Right lobe of liver (tissue), 6 donors: ENCODE data around the gene SLC6A11. TPM values are rescaled to one million over a fixed set of nuclear protein-coding genes. Genes with fewer than 3 reads are reported as not detected.

Experiments
- ATAC-seq, 4 donors: fragments of 200-7000 bp; cut with Tn5 transposase; one replicate each; pipeline ENCODE4 v1.9.1; 2020; ENCODE audit warnings: mild to moderate bottlenecking in 4 of 4, moderate library complexity in 4 of 4
- DNase-seq, 3 donors: peaks; one replicate each; pipeline ENCODE4 v3.0.0-alpha.2; 2020
- H3K27ac ChIP-seq, 3 donors: fragments of 200-600 bp; one replicate each; pipeline ENCODE4 v1.8.0; 2022
- H3K27me3 ChIP-seq, 2 donors: fragments of 200-600 bp; one replicate each; pipeline ENCODE4 v1.8.0; 2022
- H3K36me3 ChIP-seq, 4 donors: fragments of 200-600 bp; sonication (generic) in 1 of 4; one replicate each; pipeline versions ENCODE4 v1.5.1 to v1.8.0; 2017 to 2022; ENCODE audit warnings: control low read depth in 1 of 4
- H3K4me1 ChIP-seq, 4 donors: fragments of 200-600 bp; sonication (generic) in 1 of 4; one replicate each; pipeline versions ENCODE4 v1.5.1 to v1.8.0; 2017 to 2022; ENCODE audit warnings: control low read depth in 1 of 4
- H3K4me3 ChIP-seq, 3 donors: fragments of 200-600 bp; one replicate each; pipeline ENCODE4 v1.8.0; 2022
- H3K9me3 ChIP-seq, 4 donors: fragments of 200-600 bp; sonication (generic) in 1 of 4; one replicate each; pipeline versions ENCODE4 v1.5.1 to v1.8.0; 2017 to 2022; ENCODE audit warnings: control low read depth in 1 of 4
- POLR2A ChIP-seq: fragments of 450-650 bp; IDR thresholded peaks from one replicate; pipeline ENCODE4 v1.6.1; 2017; ENCODE audit warnings: antibody characterized with exemption, mild to moderate bottlenecking
- WGBS: methylation state at CpG from one replicate; pipeline ENCODE4 v1.1.6; 2018; ENCODE audit warnings: low coverage, low lambda C conversion rate; ENCODE audit not compliant: insufficient coverage; ENCODE audit errors: missing lambda C conversion rate; 5-methylcytosine and 5-hydroxymethylcytosine counted together
- intact Hi-C, 2 donors: fragments of 100-400 bp; cut with DNase I; formaldehyde crosslinking; loops; one replicate each; pipeline versions ENCODE4 v1.11.2 to v1.14.1; 2022
- total RNA-seq, 6 experiments: library from RNA; depleted of rRNA in 2 of 6; stranded (reverse); fragments of >200 nt in 2 of 6; fragmentation: NEBNext Ultra II Directional in 3 of 6; extraction: Animal tissue kit (Norgen Biotek cat#: 25700) in 3 of 6; gene quantifications; one replicate each; pipeline versions ENCODE4 v1.1.0 to v1.2.4, GENCODE V29; 2016 to 2023
- TF ChIP-seq, protein P1 (sequence below), 4 donors: fragments of 200-600 bp in 3 of 4; fragments of 450-650 bp in 1 of 4; IDR thresholded peaks; one replicate each; pipeline versions ENCODE4 v1.5.1 to v1.8.0; 2016 to 2022; ENCODE audit warnings: antibody characterized with exemption in 4 of 4, mild to moderate bottlenecking in 2 of 4
- donor health status: DM: no; HTN: yes; CAD: no.
- donor health status: DM: no; HTN: no; CAD: no.
- donor health status: DM: no; HTN: no; CAD: no.
- donor health status: DM: no; HTN: yes; CAD: no.
- donor health status: DM: no; HTN: yes; CAD: no.

The SLC6A11 gene
- total RNA-seq, 6 experiments from 2014 or later = 0.06 to 0.42 (median 0.12) TPM; not detected in 1

DNA sequence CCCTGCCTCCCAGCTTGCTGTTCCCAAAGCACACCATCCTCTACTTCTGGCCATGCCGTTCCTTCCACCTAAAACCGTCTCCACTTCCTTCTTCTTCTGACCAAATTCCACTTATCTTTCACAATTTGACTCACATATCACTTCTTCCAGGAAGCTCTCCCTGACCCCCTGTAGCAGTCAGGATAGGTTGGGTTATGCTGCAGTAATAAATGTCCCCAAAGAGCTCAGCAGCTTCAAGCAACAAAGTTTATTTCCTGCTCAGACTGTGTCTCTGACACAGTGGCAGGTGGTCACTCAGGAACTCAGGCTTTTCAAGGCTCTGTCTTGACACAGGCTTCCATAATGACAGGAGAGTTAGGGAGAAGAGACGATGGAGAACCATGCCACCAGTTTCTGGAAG lies 27.4 kb downstream of the SLC6A11 start:
- Histone ChIP-seq H3K27me3 (no peaks in the 10 kb centered on the region), H3K4me3 (no peak overlapping the region), H3K9me3 (no peaks in the 10 kb centered on the region), H3K27ac (no peak overlapping the region), H3K4me1 (no peaks in the 10 kb centered on the region), H3K36me3 (no peaks in the 10 kb centered on the region)
- TF ChIP-seq POLR2A = no peak
- TF ChIP-seq, protein P1, sequence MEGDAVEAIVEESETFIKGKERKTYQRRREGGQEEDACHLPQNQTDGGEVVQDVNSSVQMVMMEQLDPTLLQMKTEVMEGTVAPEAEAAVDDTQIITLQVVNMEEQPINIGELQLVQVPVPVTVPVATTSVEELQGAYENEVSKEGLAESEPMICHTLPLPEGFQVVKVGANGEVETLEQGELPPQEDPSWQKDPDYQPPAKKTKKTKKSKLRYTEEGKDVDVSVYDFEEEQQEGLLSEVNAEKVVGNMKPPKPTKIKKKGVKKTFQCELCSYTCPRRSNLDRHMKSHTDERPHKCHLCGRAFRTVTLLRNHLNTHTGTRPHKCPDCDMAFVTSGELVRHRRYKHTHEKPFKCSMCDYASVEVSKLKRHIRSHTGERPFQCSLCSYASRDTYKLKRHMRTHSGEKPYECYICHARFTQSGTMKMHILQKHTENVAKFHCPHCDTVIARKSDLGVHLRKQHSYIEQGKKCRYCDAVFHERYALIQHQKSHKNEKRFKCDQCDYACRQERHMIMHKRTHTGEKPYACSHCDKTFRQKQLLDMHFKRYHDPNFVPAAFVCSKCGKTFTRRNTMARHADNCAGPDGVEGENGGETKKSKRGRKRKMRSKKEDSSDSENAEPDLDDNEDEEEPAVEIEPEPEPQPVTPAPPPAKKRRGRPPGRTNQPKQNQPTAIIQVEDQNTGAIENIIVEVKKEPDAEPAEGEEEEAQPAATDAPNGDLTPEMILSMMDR (IDR thresholded peaks at IDR 0.05) = no peak
- WGBS = 74% methylated on average over 3 of the region's 3 CpGs
- ATAC-seq (no peak), DNase-seq (no peak)
- intact Hi-C loops = no loop called here

GRCh38 chr3:10845001-10845761 lies 29.2 kb downstream of the SLC6A11 start:
- H3K9me3 ChIP-seq = no peaks in the 10 kb centered on the region
- H3K27ac ChIP-seq = no peak overlapping the region
- TF ChIP-seq, protein P1 (IDR thresholded peaks at IDR 0.05) = no peak
- no peak for TF ChIP-seq POLR2A
- no peaks in the 10 kb centered on the region for H3K4me1 ChIP-seq
- intact Hi-C loops = no loop called here
- WGBS = 32% methylated on average over 6 of the region's 6 CpGs
- DNase-seq = no peak
- H3K27me3 ChIP-seq = no peaks in the 10 kb centered on the region
- H3K36me3 ChIP-seq = no peaks in the 10 kb centered on the region
- peak; percentile 15 to 43 (median 38) for ATAC-seq
- H3K4me3 ChIP-seq = no peak overlapping the region

- H3K4me1 ChIP-seq = no peaks in the 10 kb centered on the region
- H3K27ac ChIP-seq = no peak overlapping the region
- ATAC-seq (peak in 3 of 4 donors; percentile 60 to 81 (median 73)), DNase-seq (no peak)
- no peak overlapping the region for H3K4me3 ChIP-seq
- H3K9me3 ChIP-seq = no peaks in the 10 kb centered on the region
- no peaks in the 10 kb centered on the region for H3K27me3 ChIP-seq
- H3K36me3 ChIP-seq = no peaks in the 10 kb centered on the region
- intact Hi-C loops = no loop called here
- WGBS = 53% methylated on average over 3 of the region's 5 CpGs
- no peak for TF ChIP-seq POLR2A
- TF ChIP-seq, protein P1 (IDR thresholded peaks at IDR 0.05) = no peak
Measured at GRCh38 chr3:10845839-10846656, 30.0 kb downstream of the SLC6A11 start.

DNA sequence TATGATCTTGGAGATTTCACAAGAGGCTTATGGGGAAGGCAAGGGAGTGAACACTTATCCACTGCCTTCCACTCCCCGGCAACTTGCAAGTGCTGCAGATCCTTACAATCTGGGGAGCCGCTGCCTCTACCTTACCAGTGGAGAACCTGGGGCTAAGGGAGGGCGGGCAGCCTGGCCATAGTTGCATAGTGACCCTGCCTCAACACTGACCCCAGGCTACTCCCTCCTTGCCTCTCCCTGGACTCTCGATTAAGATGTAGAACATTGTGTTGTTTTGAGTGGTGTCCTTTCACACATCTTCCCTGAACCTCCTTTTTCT lies 30.6 kb downstream of the SLC6A11 start:
- Histone ChIP-seq H3K4me1 (no peaks in the 10 kb centered on the region), H3K27ac (no peak overlapping the region), H3K4me3 (no peak overlapping the region), H3K27me3 (no peaks in the 10 kb centered on the region), H3K36me3 (no peaks in the 10 kb centered on the region), H3K9me3 (no peaks in the 10 kb centered on the region)
- intact Hi-C loops = no loop called here
- DNase-seq (no peak), ATAC-seq (peak in 1 of 4 donors; percentile 53)
- no peak for TF ChIP-seq POLR2A
- TF ChIP-seq, protein P1 (IDR thresholded peaks at IDR 0.05) = no peak
- 75% methylated on average over 1 of the region's 4 CpGs for WGBS
